Posterior cingulate gyrus (tissue), 11 donors: ENCODE data around the gene ARID3B.
"Not testable (repeated sequence)": the region's sequence is repeated elsewhere in the genome, so short reads cannot be mapped to it uniquely, and the experiment has no call there.

Experiments used
- DNase-seq, 10 donors: peaks; one replicate each; pipeline versions ENCODE4 v3.0.0 to v3.0.0-alpha.2; 2020 to 2021; ENCODE audit warnings: mixed read lengths in 3 of 10
- intact Hi-C: fragments of 100-400 bp; cut with DNase I; formaldehyde crosslinking; loops from one replicate; pipeline ENCODE4 v1.15.1; 2023

The ARID3B gene, protein sequence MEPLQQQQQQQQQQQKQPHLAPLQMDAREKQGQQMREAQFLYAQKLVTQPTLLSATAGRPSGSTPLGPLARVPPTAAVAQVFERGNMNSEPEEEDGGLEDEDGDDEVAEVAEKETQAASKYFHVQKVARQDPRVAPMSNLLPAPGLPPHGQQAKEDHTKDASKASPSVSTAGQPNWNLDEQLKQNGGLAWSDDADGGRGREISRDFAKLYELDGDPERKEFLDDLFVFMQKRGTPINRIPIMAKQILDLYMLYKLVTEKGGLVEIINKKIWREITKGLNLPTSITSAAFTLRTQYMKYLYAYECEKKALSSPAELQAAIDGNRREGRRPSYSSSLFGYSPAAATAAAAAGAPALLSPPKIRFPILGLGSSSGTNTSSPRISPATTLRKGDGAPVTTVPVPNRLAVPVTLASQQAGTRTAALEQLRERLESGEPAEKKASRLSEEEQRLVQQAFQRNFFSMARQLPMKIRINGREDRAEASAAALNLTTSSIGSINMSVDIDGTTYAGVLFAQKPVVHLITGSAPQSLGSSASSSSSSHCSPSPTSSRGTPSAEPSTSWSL

GRCh38 chr15:74540761-74541493 is at the start of gene ARID3B:
ARID3B (plus strand) TSS chr15:74541220; CDS start chr15:74543937, 2,717 bp downstream.
- intact Hi-C loops, result loop anchor here (1.0 to 5.0 kb wide), 3 partner anchors 56 to 80 kb away; partner anchors contain the start of genes CLK3 and UBL7
- peak; percentile 95 to 99 (median 96) for DNase-seq

DNA sequence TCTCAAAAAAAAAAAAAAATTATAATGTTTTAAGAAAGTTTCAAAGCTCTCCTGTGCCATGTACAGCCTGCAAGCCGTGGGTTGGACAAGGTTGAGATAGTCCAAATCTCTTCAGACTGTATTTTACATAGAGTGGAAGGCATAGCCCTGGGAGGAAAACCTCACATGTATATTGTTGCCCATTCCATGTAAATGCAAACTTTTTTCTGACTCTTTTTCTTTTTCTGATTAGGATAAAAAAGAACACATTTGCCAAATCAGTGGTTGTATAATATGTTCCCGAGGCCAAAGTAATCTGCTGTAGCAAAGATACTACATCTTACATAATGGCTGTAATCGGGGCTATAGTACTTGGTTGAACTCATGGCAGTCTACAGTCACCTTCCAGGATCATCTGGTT is 44.4 kb upstream of the ARID3B start:
- intact Hi-C loops, result no loop called here
- DNase-seq, result no peak

GRCh38 chr15:74497584-74497983 is 43.4 kb upstream of the ARID3B start:
- no peak for DNase-seq
- intact Hi-C loops, result no loop called here

DNA sequence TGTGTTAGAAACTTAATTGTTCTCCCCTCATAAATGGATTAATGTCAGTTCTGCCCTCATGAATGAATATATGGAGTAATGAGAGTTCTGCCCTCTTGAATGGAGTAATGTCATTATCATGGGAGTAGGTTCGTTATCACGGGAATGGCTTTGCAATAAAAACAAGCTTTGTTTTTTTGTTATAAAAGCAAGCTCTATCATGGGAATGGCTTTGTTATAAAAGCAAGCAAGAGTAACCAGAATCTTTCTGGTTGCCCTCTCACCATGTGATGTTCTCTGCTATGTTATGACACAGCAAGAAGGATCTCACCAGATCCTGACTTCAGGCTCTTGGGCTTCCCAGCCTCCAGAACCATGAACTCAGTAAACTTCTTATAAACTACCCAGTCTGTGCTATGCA is 41.7 kb upstream of the ARID3B start:
- intact Hi-C loops, result no loop called here

DNA sequence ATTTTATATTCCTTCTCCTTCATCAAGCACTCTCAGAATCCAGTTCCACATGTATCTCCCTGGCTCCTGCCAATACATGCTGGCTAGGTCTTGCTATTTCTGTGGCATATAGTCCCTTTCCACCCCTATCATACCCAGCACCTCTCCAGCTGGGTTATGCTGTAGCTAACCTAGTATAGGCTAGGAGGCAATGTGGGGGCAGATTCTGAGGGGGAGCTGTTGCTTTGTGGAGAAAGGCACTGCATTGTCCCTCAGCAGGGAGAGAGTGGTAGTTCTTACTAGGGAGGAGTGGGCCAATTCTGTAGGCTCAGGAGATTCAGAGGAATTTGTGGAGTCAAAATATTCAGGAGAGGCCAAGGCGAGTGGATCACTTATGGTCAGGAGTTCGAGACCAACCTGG is 40.6 kb upstream of the ARID3B start:
- intact Hi-C loops, result no loop called here
- DNase-seq, result no peak

More for the DNA sequence above, 41.7 kb upstream of the ARID3B start:
- no peak for DNase-seq

DNA sequence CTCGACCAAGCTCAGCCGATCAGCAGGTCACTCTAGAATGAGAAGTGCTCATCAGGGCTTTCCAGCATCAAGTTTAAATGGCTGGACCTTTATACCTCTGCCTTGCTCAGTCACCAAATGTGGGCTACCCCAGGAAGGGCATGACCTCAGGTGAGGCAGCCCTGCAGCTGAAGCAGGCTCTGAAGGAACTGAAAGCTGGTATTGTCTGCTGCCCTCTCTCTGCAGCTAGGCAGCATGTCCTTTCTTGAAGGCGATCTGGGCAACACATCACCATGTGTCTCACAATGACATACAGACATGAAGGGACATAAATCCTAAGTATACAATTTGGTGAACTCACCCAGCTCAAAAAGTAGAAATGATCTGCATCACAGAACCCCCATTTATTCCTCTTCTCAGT is 38.7 kb upstream of the ARID3B start:
- intact Hi-C loops, result no loop called here
- DNase-seq, result no peak

- DNase-seq, result no peak
- intact Hi-C loops, result no loop called here
Observed at GRCh38 chr15:74504418-74504817, 36.6 kb upstream of the ARID3B start.

GRCh38 chr15:74504836-74505235 is 36.2 kb upstream of the ARID3B start:
- intact Hi-C loops, result no loop called here
- no peak for DNase-seq

DNA sequence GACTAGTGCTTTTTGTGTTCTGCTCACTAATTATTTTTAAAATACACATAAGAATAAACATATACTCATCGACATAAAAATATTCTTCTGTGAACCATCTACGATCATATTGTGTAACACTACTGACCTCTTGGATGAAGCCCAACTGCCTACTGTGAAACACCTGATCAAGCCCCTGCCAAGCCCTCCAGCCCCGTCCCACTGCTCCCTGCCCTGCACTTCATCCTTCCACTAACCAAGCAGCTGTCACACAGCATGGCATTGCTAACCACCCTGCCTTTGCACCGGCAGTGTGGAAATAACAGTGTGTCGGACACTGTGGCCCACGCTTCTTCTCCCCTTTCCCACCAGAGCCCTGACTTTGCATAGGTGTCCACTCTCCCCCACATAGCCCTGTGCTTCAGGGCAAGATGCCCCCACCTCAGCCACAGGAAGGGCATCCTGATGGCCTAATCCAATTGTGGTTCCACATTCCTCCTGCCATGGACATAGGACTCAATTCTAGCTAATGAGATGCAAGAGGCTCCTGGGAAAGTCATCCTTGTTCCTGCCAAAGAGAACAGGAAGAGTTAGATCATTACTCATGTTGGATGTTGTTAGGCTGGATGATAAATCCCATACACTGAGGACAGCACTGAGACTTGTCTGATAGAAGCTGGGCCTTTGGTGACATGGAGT is 35.0 kb upstream of the ARID3B start:
- intact Hi-C loops, result no loop called here
- DNase-seq, result no peak

DNA sequence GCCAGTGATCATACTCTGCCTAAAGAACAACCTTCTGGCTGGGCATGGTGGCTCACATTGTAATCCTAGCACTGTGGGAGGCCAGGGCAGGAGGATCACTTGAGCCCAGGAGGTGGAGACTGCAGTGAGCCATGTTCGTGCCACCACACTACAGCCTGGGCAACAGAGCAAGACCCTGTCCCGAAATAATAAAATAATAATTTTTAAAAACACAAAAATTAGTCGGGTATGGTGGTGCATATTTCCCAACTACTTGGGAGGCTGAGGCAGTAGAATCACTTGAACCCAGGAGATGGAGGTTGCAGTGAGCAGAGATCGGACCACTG is 34.5 kb upstream of the ARID3B start:
- intact Hi-C loops, result no loop called here
- no peak for DNase-seq

- intact Hi-C loops, result no loop called here
- DNase-seq, result no peak
Observed at GRCh38 chr15:74511583-74511982, 29.4 kb upstream of the ARID3B start.

DNA sequence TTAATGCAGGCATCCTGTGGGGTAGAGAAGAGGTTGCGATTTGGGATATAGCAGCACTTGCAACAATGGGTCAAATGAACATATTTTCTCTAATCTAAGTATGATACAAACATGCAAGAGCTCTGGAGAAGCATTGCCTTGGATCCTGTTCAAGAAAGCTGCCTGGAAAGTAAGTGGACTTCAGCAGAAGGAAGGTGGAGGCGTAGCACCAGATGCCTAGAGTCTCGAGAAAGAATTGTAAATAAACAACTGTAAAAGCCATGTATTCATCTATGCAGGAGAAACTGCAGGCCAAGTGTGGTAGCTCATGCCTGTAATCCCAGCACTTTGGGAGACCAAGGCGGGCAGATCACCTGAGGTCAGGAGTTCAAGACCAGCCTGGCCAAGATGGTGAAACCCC is 27.0 kb upstream of the ARID3B start:
- intact Hi-C loops, DNase-seq: not testable (repeated sequence)

- intact Hi-C loops, result no loop called here
- no peak for DNase-seq
Observed at GRCh38 chr15:74517096-74517495, 23.9 kb upstream of the ARID3B start.

DNA sequence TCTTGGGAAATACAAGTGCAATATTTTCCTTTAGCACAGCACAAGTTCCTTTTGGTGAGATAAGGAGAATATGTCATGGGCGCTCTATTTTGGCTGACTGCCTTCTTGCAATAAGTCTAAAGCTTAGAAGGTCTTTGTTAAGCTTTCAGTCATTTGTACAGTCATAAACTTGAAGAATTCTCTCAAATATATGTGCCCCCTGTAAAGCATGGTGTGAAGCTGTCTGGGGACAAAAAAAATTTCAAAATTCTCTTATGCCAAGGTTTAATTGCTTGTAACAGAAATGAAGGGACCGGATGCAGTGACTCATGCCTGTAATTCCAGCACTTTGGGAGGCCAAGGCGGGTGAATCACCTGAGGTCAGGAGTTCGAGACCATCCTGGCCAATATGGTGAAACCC is 21.7 kb upstream of the ARID3B start:
- intact Hi-C loops, result no loop called here

DNA sequence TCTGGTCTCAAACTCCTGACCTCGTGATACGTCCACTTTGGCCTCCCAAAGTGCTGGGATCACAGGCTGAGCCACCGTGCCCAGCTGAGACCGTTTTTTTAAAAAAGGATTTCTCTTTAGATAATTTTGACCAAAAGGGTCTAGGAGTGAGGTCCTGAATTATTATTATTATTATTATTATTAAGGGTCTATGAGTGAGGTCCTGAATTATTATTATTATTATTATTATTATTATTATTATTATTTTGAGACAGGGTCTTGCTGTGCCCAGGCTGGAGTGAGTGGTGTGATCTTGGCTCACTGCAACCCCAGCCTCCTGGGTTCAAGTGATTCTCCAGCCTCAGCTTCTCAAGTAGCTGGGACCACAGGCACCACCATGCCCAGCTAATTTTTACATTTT is 20.6 kb upstream of the ARID3B start:
- no peak for DNase-seq
- intact Hi-C loops, result no loop called here

More for the DNA sequence above, 21.7 kb upstream of the ARID3B start:
- no peak for DNase-seq

GRCh38 chr15:74523982-74524381 is 17.0 kb upstream of the ARID3B start:
- intact Hi-C loops, result no loop called here
- DNase-seq, result no peak

- DNase-seq, result no peak
- intact Hi-C loops, result no loop called here
Observed at GRCh38 chr15:74525309-74525708, 15.7 kb upstream of the ARID3B start.

DNA sequence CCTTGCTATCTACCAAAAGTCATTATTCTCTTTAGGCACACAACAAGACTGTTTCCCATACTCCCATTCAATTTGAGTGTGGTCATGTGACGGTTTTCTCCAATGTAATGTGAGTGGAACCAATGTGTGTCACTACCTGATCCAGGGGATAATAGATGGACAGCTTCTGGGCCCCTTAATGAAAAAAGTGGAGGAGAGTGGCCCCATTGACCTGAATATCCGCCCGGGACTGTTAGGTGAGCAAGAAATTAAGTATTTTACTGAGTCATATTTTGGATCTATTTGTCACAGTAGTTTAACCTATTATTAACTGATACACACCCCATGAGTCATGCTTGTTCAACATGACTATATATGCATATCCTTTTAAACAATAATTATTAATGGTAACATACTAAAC is 15.1 kb upstream of the ARID3B start:
- no peak for DNase-seq
- intact Hi-C loops, result no loop called here

DNA sequence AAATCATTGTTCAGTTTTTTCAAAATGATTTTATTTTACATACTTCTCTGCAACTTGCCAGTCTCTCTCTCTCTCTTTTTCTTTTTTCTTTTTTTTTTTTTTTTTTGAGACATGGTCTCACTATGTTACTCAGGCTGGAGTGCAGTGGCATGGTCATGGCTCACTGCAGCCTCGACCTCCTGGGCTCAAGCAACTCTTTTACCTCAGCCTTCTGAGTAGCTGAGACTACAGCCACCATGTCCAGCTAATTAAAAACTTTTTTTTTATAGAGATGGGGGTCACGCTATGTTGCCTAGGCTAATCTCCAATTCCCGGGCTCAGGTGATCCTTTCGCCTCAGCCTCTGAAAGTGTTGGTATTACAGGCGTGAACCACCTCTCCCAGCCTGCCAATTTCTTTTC is 12.1 kb upstream of the ARID3B start:
- intact Hi-C loops, result no loop called here
- DNase-seq, result no peak

GRCh38 chr15:74529921-74530320 is 11.1 kb upstream of the ARID3B start:
- DNase-seq, result no peak
- intact Hi-C loops, result no loop called here

DNA sequence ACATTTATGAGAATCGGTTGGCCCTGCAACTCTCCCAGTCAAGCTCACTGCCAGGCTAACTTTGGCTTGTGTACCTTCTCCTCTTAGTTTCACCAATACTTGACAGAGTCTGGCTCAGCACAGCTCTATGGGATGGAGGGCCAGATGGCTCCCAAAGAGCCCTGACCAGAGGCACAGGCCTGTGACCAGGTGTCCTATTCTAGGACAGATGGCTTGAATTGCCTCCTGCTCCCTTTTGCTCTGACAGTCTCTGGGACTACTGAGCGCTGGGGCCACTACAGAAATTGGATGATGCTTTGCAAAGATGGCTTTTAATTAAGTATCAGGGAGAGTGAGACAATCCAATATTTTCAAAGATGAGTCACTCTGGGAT is 10.3 kb upstream of the ARID3B start:
- intact Hi-C loops, result no loop called here
- DNase-seq, result no peak
